DND-41 (cell line): ENCODE measurements around the gene SLC2A4RG.

Experiments
- EZH2 ChIP-seq: IDR thresholded peaks from 3 replicates; pipeline ENCODE4 v1.6.1; 2012; ENCODE audit warnings: borderline replicate concordance, low read depth, mild to moderate bottlenecking, moderate library complexity, low read length, inconsistent platforms; ENCODE audit not compliant: severe bottlenecking
- TF ChIP-seq, protein P1 (sequence below): IDR thresholded peaks from 2 replicates; pipeline ENCODE4 v1.5.1; 2012; ENCODE audit warnings: borderline replicate concordance, low read length, moderate library complexity, mild to moderate bottlenecking; ENCODE audit not compliant: poor library complexity, severe bottlenecking; ENCODE audit errors: extremely low read depth

DNA sequence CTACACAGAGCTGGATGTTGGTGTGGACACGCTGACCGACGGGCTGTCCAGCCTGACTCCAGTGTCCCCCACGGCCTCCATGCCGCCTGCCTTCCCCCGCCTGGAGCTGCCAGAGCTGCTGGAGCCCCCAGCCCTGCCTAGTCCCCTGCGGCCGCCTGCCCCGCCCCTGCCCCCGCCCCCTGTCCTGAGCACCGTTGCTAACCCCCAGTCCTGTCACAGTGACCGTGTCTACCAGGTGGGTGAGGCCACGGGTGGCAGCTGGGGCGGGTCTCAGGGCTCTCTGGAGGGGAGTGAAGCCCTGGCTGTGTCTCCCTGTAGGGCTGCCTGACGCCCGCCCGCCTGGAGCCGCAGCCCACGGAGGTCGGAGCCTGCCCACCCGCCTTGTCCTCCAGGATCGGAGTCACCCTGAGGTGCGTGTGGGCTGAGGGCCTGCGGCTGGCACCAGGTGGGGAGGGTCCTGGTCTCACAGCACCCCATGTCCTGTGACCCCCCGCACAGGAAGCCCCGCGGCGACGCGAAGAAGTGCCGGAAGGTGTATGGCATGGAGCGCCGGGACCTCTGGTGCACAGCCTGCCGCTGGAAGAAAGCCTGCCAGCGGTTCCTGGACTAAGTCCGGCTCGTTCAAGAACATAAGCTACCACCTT is 2.9 kb downstream of the SLC2A4RG start:
- TF ChIP-seq, protein P1, sequence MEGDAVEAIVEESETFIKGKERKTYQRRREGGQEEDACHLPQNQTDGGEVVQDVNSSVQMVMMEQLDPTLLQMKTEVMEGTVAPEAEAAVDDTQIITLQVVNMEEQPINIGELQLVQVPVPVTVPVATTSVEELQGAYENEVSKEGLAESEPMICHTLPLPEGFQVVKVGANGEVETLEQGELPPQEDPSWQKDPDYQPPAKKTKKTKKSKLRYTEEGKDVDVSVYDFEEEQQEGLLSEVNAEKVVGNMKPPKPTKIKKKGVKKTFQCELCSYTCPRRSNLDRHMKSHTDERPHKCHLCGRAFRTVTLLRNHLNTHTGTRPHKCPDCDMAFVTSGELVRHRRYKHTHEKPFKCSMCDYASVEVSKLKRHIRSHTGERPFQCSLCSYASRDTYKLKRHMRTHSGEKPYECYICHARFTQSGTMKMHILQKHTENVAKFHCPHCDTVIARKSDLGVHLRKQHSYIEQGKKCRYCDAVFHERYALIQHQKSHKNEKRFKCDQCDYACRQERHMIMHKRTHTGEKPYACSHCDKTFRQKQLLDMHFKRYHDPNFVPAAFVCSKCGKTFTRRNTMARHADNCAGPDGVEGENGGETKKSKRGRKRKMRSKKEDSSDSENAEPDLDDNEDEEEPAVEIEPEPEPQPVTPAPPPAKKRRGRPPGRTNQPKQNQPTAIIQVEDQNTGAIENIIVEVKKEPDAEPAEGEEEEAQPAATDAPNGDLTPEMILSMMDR = no peak
- no peak for TF ChIP-seq EZH2
